Measurements from ENCODE around the gene RAB7A.
A peak's percentile ranks its signal among the peaks of the same experiment; 100 is the strongest.
"Not testable (repeated sequence)": the region's sequence is repeated elsewhere in the genome, so short reads cannot be mapped to it uniquely, and the experiment has no call there.

RAB7A gene

DNA sequence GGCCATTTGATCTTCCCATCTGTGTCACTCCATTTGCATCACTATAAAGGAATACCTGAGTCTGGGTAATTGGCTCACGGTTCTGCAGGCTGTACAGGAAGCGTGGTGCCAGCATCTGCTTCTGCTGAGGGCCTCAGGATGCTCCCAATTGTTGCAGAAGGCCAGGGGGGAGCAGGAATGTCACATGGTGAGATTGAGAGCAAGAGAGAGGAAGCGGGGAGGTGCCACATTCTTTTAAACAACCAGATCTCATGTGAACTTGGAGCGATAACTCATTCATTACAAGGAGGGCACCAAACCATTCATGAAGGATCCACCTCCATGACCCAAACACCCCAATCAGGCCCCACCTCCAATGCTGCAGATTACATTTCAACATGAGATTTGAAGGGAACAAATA lies 13.1 kb upstream of the RAB7A start:
- DNase-seq (ENCODE audit: low spot score), result no peak

- DNase-seq (ENCODE audit: low spot score), result no peak
Observed at GRCh38 chr3:128714887-128715491, 11.0 kb upstream of the RAB7A start.

DNA sequence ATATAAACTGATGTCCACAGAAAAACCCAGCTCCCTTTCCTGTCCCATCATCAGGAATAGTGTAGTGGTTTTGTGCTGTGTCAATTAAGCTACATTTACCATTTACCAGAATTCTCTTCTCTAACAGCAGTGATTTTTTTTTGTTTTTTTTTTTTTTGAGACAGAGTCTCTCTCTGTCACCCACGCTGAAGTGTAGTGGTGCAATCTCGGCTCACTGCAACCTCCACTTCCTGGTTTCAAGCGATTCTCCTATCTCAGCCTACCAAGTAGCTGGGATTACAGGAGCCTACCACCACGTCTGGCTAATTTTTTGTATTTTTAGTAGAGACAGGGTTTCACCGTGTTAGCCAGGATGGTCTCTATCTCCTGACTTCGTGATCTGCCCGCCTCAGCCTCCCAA lies 7.1 kb upstream of the RAB7A start:
- not testable (repeated sequence) for DNase-seq (ENCODE audit: low spot score)

DNA sequence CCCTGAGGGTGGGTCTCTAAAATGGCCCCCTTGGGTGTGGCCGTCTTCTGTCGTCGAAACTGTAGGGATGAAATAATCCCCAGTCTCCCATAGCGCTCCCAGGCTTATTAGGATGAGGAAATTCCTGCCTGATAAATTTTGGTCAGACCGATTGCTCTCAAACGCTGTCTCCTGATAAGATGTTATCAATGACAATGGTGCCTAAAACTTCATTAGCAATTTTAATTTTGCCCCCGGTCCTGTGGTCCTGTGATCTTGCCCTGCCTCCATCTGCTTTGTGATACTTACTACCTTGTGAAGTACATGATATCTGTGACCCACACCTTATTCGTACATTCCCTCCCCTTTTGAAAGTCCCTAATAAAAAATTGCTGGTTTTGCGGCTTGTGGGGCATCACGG lies 5.1 kb upstream of the RAB7A start:
- no peak for DNase-seq (ENCODE audit: low spot score)

- DNase-seq (ENCODE audit: low spot score), result no peak
Observed at GRCh38 chr3:128723477-128723876, 2.5 kb upstream of the RAB7A start.

DNA sequence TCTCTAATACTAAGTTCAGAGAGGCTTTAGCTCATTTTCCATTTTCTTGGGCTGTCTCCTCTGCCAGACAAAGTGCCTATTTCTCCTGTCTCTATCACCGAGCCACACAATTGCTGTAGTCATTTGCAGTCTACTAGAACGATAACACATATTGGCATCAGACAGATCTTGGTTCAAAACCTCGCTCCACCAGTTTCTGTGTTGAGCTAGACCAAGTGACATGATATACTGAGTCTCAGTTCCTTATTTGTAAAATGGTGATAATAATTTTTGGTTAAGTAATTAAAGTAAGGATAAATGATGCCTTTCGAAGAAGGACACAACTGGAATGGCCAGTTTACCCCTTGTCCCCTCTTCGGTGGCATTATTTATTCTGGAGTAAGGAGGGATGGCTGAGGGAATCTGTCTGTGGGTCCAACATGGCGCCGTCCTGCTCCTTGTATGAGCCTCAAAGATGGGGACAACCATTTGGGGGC lies 398 bp upstream of the RAB7A start:
- no peak for DNase-seq (ENCODE audit: low spot score)

DNA sequence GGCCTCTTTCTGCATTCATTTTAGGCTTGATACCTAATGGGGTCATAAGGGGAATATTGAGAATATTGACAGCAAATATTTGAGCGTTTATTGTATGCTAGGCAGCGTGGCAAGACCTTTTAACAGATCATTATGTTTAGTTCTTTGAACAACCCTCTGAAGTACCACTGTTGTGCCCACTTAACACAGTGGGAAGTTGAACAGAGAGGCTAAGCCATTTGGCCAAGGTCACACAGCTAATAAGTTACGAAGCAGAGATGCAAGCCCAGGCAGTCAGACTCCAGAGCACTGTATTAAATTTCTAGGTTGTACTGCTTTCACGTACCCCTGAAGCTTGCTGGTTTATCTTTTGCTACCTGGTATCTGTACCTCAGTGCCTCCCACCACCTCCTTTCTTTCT lies 1.1 kb downstream of the RAB7A start:
- DNase-seq (ENCODE audit: low spot score), result no peak

GRCh38 chr3:128727485-128727884 lies 1.5 kb downstream of the RAB7A start:
- DNase-seq (ENCODE audit: low spot score), result no peak

GRCh38 chr3:128727996-128728395 lies 2.0 kb downstream of the RAB7A start:
- peak; percentile 31 for DNase-seq (ENCODE audit: low spot score)

DNA sequence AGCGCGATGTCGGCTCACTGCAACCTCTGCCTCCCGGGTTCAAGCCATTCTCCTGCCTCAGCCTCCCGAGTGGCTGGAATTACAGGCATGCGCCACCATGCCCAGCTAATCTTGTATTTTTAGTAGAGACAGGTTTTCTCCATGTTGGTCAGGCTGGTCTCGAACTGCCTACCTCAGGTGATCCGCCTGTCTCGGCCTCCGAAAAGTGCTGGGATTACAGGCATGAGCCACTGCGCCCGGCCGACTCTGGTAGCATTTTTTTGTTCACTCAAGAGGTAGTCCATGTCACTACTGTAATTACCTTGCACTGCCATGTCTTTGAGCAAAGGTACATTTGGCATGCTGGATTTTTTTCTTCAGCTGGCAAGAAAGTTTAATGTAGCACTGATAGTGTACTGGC lies 2.5 kb downstream of the RAB7A start:
- not testable (repeated sequence) for DNase-seq (ENCODE audit: low spot score)

DNA sequence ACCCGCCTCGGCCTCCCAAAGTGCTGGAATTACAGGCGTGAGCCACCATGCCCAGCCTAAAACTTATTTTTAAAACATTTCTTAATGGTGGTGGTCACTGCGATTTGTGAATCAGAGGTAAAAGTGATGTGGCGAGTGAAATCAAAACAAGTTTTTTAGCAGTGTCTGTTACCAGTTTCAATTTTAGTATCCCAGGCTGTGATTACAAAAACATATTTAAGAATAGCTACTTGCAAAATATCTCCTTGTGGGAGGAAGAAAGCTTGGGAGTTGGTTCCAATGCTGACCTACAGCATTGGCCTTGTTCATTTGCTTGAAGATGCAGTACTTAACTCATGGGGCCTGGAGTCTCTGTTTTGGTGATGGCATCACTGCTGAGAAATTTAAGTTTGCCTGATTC lies 4.5 kb downstream of the RAB7A start:
- DNase-seq (ENCODE audit: low spot score), result no peak

- DNase-seq (ENCODE audit: low spot score), result no peak
Observed at GRCh38 chr3:128734523-128735189, 8.7 kb downstream of the RAB7A start.

DNA sequence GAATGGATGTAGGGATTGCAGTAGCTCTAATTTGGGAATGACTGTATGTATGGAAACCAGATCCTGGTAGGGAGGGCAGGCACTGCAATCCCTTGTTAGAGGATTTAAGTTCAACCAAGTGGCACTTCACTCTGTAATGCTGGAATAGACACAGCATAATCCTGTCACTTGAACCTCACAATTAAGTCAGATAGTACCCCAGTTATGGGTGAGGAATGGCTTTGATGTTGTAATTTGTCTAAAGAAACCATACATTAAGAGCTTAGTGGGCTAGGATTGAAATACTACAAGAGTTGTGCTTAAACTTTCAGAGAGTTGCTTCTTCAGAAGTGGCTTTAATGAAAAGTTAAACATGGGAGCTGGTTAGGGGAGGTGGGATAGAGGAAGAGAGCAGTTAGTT lies 9.3 kb downstream of the RAB7A start:
- DNase-seq (ENCODE audit: low spot score), result no peak

- no peak for DNase-seq (ENCODE audit: low spot score)
Observed at GRCh38 chr3:128735884-128736283, 9.9 kb downstream of the RAB7A start.

GRCh38 chr3:128736601-128737000 lies 10.6 kb downstream of the RAB7A start:
- DNase-seq (ENCODE audit: low spot score), result peak; percentile 31

- DNase-seq (ENCODE audit: low spot score), result no peak
Observed at GRCh38 chr3:128740621-128741020, 14.6 kb downstream of the RAB7A start.

- DNase-seq (ENCODE audit: low spot score), result no peak
Observed at GRCh38 chr3:128742821-128743594, 17.0 kb downstream of the RAB7A start.

DNA sequence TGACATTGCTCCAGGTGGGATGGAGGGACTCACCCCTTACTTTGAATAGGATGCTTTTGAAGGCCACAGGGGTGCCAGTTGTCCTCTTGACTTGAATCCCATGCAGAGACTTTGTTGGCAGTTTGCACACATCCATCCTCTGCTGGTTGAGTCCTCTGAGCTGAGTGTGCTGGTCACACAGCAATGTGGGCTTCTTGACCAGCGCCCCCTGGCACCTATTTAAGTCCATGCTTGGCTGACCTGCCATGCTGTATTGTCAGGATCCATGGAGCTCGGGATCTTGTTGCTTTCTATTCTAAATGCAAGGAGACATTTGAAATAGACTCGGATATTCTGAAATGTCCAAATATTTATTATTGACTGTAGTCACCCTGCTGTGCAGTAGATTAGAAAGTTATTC lies 19.8 kb downstream of the RAB7A start:
- DNase-seq (ENCODE audit: low spot score), result no peak

GRCh38 chr3:128746881-128747280 lies 20.9 kb downstream of the RAB7A start:
- DNase-seq (ENCODE audit: low spot score), result no peak

DNA sequence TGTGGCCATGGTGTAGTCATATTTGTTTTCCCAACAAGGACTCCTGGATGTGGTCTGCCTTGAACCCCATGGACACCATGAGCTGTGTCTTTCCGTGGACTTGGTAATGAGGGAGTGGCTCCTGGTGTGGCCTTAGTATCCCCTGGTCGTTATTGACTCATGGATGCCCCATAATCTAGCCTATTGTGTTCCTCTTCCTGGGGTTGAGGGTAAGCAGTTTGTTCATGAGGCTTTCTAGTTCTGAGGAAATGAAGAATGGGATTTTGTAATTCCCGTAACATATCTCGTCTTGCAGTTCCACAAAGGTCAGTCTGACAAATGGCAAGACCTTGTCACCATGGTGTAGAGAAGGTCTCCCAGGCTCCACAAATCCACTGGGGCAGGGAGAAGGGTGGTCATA lies 22.6 kb downstream of the RAB7A start:
- no peak for DNase-seq (ENCODE audit: low spot score)

DNA sequence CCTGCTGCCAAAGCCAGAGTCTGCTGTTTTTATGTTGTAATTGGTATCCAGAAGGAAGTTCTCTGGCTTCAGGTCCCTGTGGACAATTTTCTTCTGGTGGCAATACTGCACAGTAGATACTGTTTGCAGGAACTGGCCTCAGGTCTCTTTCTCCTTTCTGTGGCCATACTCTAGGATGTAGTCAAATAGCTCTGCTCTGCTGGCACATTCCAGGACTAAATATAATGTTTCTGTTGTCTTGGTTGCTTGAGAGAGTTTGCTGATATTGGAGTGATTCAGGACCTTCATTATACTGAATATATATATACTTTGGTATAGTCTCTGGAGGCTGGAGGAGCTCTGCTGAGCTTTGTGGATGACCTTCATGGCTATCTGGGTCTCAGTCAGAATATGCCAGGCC lies 23.1 kb downstream of the RAB7A start:
- DNase-seq (ENCODE audit: low spot score), result no peak

DNA sequence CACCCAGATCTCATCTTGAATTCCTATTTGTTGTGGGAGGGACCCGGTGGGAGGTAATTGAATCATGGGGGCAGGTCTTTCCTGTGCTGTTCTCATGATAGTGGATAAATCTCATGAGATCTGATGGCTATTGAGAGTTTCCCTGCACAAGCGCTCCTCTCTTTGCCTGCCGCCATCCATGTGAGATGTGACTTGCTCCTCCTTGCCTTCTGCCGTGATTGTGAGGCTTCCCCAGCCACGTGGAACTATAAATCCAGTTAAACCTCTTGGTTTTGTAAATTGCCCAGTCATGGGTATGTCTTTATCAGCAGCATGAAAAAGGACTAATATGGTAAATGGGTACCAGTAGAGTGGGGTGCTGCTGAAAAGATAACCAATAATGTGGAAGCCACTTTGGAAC lies 23.6 kb downstream of the RAB7A start:
- not testable (repeated sequence) for DNase-seq (ENCODE audit: low spot score)

GRCh38 chr3:128753715-128754114 lies 27.7 kb downstream of the RAB7A start:
- no peak for DNase-seq (ENCODE audit: low spot score)

All from GM03348 (cell line).